ENCODE measurements around the gene CTSZ.

The CTSZ gene

GRCh38 chr20:59031564-59032022 is 24.5 kb upstream of the CTSZ start:
- DNase-seq: no peak

GRCh38 chr20:59030911-59031563 is 24.0 kb upstream of the CTSZ start:
- no peak for DNase-seq

GRCh38 chr20:59028812-59029211 is 21.8 kb upstream of the CTSZ start:
- no peak for DNase-seq

- no peak for DNase-seq
Measured at GRCh38 chr20:59027741-59028320, 20.8 kb upstream of the CTSZ start.

- DNase-seq: no peak
Measured at GRCh38 chr20:59026904-59027740, 20.1 kb upstream of the CTSZ start.

GRCh38 chr20:59025511-59025910 is 18.5 kb upstream of the CTSZ start:
- no peak for DNase-seq

- no peak for DNase-seq
Measured at GRCh38 chr20:59025086-59025485, 18.0 kb upstream of the CTSZ start.

GRCh38 chr20:59024111-59024530 is 17.1 kb upstream of the CTSZ start:
- DNase-seq: no peak

GRCh38 chr20:59023616-59024015 is 16.6 kb upstream of the CTSZ start:
- DNase-seq: no peak

GRCh38 chr20:59022754-59023153 is 15.7 kb upstream of the CTSZ start:
- no peak for DNase-seq

GRCh38 chr20:59020938-59021551 is 14.0 kb upstream of the CTSZ start:
- no peak for DNase-seq

- no peak for DNase-seq
Measured at GRCh38 chr20:59019217-59019616, 12.2 kb upstream of the CTSZ start, which contains the start of gene TUBB1. Gene TUBB1 (plus strand): TSS chr20:59019429. CDS start chr20:59019523, 94 bp downstream.

- DNase-seq: no peak
Measured at GRCh38 chr20:59018817-59019216, 11.8 kb upstream of the CTSZ start.

- no peak for DNase-seq
Measured at GRCh38 chr20:59017493-59018231, 10.6 kb upstream of the CTSZ start.

GRCh38 chr20:59016795-59017492 is 9.9 kb upstream of the CTSZ start:
- DNase-seq: no peak

- DNase-seq: no peak
Measured at GRCh38 chr20:59015812-59016711, 9.0 kb upstream of the CTSZ start.

GRCh38 chr20:59015411-59015810 is 8.4 kb upstream of the CTSZ start:
- DNase-seq: no peak

GRCh38 chr20:59014680-59015389 is 7.8 kb upstream of the CTSZ start:
- no peak for DNase-seq

- no peak for DNase-seq
Measured at GRCh38 chr20:59013959-59014608, 7.0 kb upstream of the CTSZ start.

Measured in activated CD4-positive, CD25-positive, alpha-beta regulatory T cell treated with anti-CD3 and anti-CD28 coated beads, Interleukin-2, amount 50 U/mL, for 72 hours (primary cell).